ENCODE results near the gene TCEAL2.
"Not testable (repeated sequence)": the region's sequence is repeated elsewhere in the genome, so short reads cannot be mapped to it uniquely, and the experiment has no call there.

TCEAL2 gene

DNA sequence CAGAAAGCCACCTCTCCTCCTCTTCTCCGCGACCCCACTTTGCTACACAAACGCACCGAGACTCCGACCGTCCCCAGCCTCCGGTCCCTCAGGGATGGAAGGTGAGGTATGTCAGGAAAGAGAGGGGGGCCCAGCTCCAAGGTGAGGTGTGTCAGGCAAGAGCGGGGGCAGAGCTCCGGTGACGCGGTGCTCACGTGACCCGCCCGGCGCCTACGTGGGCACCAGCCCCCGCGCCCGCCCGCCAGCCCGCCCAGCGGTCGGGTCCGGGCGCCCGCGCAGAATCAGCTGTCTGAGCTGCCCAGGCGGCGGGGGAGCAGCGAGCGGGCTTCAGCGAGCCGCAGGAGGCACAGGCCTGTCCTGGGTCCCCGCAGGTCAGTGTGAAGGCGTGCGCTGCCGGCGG is at the start of gene TCEAL2:
TCEAL2 (plus strand) TSS at position 244 of the 400 bp plus-strand sequence. CDS start 1,152 bp downstream, outside the sequence.
- peak; percentile 74 for DNase-seq (ENCODE audit: low spot score)

DNA sequence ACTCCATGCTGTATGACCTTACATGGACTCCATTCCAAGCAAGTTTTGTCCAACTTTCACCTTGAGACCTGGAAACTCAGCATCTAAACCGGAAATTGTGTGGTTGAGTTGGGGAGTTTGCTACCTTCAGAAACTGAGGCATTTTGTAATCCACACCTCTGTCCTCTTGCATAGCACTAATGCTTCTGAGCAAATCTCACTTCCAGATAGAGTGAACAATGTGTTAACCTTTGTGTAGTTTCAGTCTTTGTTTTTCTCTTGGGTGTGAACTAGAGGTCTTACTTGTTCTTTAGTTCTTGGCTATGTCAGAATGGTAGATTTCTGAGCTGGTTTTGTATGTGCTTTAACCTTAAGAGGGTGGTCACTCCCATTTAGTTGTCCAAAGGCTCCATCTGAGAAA is 48.1 kb upstream of the TCEAL2 start:
- no peak for DNase-seq (ENCODE audit: low spot score)

DNA sequence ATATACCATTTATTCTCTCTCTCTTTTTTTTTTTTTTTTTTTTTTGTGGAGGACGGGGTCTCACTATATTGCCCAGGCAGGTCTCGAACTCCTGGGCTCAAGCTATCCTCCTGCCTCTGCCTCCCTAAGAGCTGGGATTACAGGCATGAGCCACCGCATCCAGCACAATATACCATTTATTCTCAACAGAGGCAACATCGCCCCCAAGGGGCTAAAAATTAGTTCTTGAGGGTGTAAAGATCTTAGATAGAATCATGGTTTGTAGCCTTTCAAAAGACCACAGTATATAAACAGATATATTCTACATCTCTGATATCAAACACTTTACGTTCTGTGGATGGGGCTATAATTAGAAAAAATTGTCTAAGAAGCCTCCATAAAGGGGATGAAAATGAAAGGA is 39.8 kb upstream of the TCEAL2 start:
- peak; percentile 1 for DNase-seq (ENCODE audit: low spot score)

DNA sequence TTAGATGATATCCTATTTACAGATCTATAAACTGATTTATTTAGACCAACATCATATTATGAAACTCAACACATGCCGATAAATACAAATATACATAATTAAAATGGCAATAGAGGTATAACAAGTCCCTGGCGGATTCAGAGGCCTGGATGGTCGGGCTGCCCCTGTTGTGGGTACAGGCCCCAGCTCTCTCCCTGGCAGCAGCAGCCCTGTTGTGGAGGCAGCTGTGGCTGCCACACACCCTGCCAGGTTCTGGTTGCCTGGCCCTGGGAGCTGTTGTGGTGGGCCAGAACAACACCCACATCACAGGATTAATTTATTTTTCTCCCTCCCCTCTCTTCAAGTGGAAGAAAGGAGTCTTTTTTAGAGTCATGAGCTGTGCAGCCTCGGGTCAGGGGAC is 12.1 kb upstream of the TCEAL2 start:
- DNase-seq (ENCODE audit: low spot score): no peak

DNA sequence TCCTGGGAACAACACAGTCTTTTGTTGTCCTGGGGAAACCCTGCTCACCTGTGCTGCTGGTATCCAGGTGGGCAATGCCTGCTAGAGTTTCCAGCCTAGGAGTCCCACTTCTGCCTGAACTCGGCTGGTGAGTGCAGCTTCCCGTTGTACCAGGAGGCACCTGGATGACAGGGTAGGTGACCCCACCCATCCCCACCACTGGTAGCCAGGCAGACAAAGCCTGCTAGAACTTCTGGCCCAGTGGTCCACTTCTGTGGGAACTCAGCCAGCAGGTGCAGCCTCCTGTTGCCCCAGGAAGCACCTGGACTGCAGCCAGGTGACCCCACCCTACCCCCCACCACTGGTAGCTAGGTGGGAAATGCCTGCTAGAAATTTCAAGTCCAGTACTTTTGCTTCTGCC is 9.7 kb upstream of the TCEAL2 start:
- no peak for DNase-seq (ENCODE audit: low spot score)

DNA sequence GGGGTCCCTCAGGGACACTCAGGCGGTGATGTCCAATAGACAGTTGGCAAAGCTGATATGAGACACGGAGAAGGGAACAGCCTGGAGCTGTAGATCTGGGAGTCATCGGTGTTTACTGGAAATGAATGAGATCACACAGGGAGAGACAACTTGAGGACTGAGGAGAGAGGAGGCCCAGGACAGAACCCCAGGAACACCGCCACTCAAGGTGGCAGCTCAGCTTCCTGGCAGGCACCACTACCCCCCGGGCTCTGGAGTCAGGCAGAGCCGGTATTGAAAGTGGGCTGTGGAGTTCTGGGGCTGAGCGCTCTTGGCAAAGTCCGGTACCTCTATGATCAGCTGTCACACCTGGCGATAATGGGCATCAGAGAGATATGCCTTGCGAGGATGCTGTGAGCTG is 465 bp upstream of the TCEAL2 start:
- not testable (repeated sequence) for DNase-seq (ENCODE audit: low spot score)

DNA sequence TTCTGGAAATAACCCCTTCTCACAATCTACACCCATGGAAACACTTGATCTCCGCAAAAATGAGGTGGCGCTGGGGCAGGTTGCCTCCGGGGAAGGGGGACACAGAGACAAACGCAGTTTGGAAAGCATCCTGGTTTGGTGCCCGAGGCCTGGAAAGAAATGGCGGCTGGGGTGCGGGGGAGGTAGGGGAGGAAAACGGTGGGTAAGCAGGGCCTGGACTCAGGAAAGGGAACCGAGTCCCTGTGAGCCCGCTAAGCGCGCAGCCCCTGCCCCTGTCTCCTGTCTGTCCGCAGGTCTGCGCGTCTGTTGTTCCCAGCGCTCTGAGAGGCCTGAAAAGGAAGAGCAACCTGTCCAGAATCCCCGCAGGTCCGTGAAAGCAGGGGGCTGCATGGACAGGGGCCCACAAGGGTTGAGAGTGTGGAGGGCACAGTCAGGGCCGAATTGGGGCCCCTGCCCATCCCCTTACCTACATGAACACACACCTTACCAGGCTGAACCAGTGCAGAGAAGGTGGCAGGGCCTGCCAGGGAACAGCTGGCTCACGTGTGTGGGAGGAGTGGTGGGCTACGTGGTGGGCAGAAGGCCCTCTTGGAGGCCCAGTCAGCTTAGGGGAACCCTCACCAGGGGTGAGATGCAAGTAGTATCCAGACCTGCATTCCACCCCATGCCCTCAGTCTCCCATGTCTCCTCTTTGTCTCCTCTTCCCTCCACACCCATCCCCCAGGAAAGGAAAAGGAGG is 770 bp downstream of the TCEAL2 start:
- not testable (repeated sequence) for DNase-seq (ENCODE audit: low spot score)

DNA sequence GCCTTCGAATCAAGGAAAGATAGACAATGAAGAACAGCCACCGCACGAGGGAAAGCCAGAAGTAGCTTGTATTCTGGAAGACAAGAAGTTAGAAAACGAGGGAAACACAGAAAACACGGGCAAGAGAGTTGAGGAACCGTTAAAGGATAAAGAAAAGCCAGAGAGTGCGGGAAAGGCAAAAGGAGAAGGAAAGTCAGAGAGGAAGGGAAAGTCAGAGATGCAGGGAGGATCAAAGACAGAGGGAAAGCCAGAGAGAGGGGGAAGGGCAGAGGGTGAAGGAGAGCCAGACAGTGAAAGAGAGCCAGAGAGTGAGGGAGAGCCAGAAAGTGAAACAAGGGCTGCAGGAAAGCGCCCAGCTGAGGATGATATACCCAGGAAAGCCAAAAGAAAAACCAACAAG is 1.4 kb downstream of the TCEAL2 start:
- peak; percentile 28 for DNase-seq (ENCODE audit: low spot score)

DNA sequence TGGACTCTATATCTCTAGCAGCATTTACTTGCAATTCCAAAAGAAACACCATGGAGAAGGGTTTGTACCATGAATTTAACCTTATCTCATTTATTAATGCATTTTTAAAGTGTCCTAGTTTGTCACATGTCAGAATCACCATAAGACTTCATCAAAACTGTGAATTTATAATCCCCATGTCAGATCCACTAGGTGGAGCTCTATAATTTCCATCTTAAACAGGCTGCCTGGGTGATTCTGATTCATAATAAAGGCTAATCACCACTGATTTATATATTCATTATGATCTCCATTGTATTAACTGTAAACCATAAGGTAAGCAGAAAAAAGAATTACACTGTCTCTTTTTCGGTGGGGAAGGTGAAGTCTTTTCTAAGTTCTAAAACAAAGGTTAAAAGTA is 4.0 kb downstream of the TCEAL2 start:
- peak; percentile 47 for DNase-seq (ENCODE audit: low spot score)

DNA sequence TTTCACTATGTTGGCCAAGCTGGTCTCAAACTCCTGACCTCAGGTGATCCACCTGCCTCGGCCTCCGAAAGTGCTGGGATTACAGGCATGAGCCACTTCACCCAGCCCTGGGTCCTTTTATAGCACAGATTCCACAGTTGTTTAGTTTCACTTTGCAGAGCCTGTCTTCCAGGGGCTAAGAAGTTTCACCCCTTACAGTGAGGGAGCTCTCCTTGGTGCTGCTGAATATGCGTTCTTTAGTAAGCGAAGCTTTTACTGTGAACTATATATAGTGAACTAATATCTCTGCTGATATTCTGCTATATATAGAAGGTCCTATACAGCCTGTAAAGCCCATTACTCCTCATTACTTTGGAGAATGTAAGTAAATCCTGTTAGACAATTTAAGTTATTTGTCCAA is 12.6 kb downstream of the TCEAL2 start:
- DNase-seq (ENCODE audit: low spot score): no peak

DNA sequence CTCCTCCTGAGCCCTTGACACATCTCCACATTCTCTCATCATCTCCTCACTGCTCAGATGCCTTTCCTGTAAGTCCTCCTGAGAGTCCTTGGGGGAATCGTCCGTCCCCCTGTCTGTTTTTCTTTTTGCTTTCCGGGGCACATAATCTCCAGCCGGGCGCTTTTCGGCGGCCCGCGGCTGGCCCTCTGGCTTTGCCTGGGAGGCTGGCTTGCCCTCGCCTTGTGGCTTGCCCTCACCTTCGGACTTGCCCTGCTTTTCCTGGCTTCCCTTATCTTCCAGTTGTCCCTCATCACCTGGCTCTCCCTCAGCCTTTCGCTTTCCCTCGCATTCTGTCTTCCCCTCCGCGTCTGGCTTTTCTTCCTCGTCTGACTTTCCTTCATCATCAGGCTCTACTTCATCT is 15.4 kb downstream of the TCEAL2 start:
- DNase-seq (ENCODE audit: low spot score): not testable (repeated sequence)

DNA sequence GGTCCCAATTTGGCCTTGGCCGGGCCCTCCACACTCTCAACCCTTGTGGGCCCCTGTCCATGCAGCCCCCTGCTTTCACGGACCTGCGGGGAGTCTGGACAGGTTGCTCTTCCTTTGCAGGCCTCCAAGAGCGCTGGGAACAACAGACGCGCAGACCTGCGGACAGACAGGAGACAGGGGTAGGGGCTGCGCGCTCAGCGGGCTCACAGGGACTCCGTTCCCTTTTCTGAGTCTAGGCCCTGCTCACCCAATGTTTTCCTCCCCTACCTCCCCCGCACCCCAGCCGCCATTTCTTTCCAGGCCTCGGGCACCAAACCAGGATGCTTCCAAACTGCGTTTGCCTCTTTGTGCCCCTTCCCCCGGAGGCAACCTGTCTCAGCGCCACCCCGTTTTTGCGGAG is 16.2 kb downstream of the TCEAL2 start:
- not testable (repeated sequence) for DNase-seq (ENCODE audit: low spot score)

DNA sequence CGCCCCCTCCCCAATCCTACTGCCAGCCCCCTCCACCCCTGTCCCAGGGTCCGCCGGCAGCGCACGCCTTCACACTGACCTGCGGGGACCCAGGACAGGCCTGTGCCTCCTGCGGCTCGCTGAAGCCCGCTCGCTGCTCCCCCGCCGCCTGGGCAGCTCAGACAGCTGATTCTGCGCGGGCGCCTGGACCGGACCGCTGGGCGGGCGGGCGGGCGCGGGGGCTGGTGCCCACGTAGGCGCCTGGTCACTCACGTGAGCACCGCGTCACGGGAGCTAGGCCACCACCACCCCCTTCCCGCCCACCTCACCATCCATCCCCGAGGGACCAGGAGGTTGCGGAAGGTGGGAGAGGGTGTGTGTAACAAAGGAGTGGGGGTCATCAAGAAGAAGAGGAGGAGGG is 16.8 kb downstream of the TCEAL2 start, which contains the start of gene TCEAL6:
TCEAL6 (minus strand) TSS at position 208 of the 400 bp plus-strand sequence.
- peak; percentile 42 for DNase-seq (ENCODE audit: low spot score)

DNA sequence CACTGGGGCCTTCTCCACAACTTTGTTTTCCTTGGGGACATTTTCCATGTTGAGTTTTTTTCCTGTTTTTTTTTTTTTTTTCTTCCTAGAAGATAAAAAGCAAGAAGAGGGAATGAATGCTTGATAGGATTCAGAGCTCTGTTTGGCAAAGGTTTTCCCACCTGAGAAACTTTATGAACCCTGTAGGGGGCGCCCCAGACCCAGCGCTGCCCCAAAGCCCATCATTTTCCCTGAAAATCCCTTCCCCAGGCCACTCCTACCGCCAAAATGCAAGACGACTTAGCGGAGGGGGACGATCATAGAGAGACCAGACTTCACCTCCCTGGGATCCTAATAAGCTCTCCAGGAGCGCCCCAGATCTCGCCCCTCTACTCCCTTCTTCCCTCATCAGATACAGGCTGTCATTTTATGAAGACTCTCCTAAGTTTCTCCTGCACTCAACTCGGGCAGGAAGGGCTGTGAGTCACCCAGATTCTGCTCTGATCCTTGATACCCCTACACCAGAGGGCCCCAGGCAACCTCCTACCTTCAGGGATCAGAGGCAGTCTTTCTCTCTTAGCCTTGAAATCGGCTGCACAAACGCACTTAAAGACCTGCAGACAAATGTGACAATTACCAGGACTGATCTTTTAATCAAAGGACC is 28.9 kb downstream of the TCEAL2 start:
- DNase-seq (ENCODE audit: low spot score): peak; percentile 45

DNA sequence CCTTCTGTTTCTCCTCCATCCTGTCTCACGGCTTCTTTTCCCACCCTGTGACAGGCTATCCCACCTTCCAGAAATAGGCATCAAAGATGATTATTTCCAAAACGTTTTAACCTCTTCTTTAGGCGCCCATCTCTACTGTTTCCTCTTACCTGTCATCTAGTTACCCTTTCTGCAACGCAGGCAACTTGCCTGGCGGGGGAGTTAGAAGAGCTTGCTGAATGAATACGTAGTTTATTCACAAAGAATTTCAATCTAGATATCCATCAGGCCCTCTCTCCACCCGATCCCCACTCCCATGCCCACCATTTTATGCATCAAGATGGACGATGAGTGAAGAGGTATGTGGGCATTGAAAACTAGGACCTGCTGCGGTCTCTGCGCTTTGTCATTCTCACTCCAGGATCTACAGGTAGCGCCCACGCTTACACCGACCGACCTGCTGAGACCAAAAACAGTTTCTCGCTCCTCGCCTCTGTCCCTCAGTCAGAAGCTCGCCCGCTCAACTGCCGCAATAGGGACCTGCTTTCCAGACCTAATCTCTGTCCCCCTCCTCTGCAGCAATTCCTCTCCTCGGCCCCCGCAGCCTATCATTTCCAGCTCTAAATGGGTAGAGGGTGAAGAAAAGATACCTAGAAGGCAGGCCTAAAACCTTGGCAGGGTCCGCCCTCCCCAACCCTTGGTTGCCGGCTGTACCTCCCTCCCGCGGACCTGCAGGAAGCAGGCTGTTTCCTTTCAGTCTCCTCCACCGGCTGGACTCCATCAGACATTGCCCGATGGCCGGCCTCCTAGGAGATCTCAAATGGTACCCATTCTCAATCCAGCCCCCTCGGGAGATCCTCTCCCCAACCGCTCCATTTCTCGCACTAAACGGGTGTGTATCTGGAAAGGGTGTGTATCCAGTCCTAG is 29.7 kb downstream of the TCEAL2 start:
- DNase-seq (ENCODE audit: low spot score): peak; percentile 42

DNA sequence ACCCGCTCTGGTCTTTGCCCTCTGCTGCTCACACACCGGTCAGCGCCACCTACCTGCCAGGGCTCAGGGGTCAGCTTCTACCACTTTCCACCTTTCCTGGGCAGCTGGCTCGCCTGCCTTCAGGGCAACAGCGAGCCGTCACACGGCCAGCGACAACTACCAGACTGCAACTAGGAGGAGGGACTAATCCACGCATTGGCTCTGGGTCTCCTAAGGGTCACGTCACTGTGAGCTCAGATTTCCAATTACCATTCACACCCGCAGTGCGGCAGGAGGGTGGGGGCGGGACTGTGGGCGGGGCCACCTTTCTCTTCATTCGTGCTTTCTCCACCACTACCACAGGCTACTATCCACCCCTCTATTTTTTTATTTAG is 30.3 kb downstream of the TCEAL2 start, which contains the start of gene BEX5:
BEX5 (minus strand) TSS at position 172 of the 374 bp plus-strand sequence. CDS start 1,712 bp downstream, outside the sequence.
- peak; percentile 85 for DNase-seq (ENCODE audit: low spot score)
